DMS79 treated with DMSO at 0.1 percent for 48 hours (cell line): Measurements from ENCODE around the gene SLC9A5.

Experiments used
- DNase-seq: peaks from one replicate; lab custom pipeline; 2025; lab: John Stamatoyannopoulos, UW

SLC9A5 gene

GRCh38 chr16:67256701-67257230, 8.0 kb downstream of the SLC9A5 start:
- DNase-seq = no peak

- no peak for DNase-seq
These were observed 8.8 kb downstream of the SLC9A5 start for GRCh38 chr16:67257486-67258160.

GRCh38 chr16:67258161-67258835, 9.5 kb downstream of the SLC9A5 start:
- no peak for DNase-seq

- DNase-seq = no peak
These were observed 10.9 kb downstream of the SLC9A5 start for GRCh38 chr16:67259705-67260104.

GRCh38 chr16:67260426-67261063, 11.8 kb downstream of the SLC9A5 start:
- DNase-seq = peak; percentile 3

GRCh38 chr16:67263201-67263600, 14.4 kb downstream of the SLC9A5 start:
- DNase-seq = no peak

GRCh38 chr16:67264277-67264676, 15.5 kb downstream of the SLC9A5 start:
- DNase-seq = no peak

- DNase-seq = no peak
These were observed 16.1 kb downstream of the SLC9A5 start for GRCh38 chr16:67264866-67265265.

GRCh38 chr16:67265834-67266233, 17.1 kb downstream of the SLC9A5 start:
- no peak for DNase-seq

- no peak for DNase-seq
These were observed 19.4 kb downstream of the SLC9A5 start for GRCh38 chr16:67268136-67268579.

GRCh38 chr16:67269766-67270165, 21.0 kb downstream of the SLC9A5 start:
- no peak for DNase-seq

- no peak for DNase-seq
These were observed 22.2 kb downstream of the SLC9A5 start for GRCh38 chr16:67270931-67271338.

- no peak for DNase-seq
These were observed 22.7 kb downstream of the SLC9A5 start for GRCh38 chr16:67271446-67271845.

- no peak for DNase-seq
These were observed 26.5 kb downstream of the SLC9A5 start for GRCh38 chr16:67275321-67275720.

- DNase-seq = no peak
These were observed 28.7 kb downstream of the SLC9A5 start for GRCh38 chr16:67277294-67277998.

GRCh38 chr16:67277999-67278772, 29.4 kb downstream of the SLC9A5 start:
- no peak for DNase-seq

- peak; percentile 3 for DNase-seq
These were observed 30.1 kb downstream of the SLC9A5 start for GRCh38 chr16:67278773-67279295.

GRCh38 chr16:67279296-67280089, 30.7 kb downstream of the SLC9A5 start, which contains the start of gene PLEKHG4:
Gene PLEKHG4, plus strand, starts transcription at chr16:67279532. Its CDS starts 513 bp downstream, at chr16:67280045.
- peak; percentile 31 for DNase-seq

- DNase-seq = no peak
These were observed 31.6 kb downstream of the SLC9A5 start for GRCh38 chr16:67280090-67281015.
